Duodenal mucosa (tissue), 2 donors: ENCODE results near the gene TMEM51.

Source experiments
- H3K27ac ChIP-seq: one replicate; pipeline ENCODE4 v1.7.0; 2013; ENCODE audit warnings: low read depth, low read length
- H3K27me3 ChIP-seq, 2 donors: one replicate each; pipeline ENCODE4 v1.7.0; 2013; ENCODE audit warnings: low read length in 2 of 2, control low read depth in 1 of 2; ENCODE audit not compliant: insufficient read depth in 2 of 2, control insufficient read depth in 1 of 2
- H3K36me3 ChIP-seq, 2 donors: one replicate each; pipeline ENCODE4 v1.7.0; 2013; ENCODE audit warnings: low read length in 2 of 2, control low read depth in 1 of 2; ENCODE audit not compliant: insufficient read depth in 2 of 2, control insufficient read depth in 1 of 2
- H3K4me1 ChIP-seq, 2 donors: one replicate each; pipeline ENCODE4 v1.7.0; 2013; ENCODE audit warnings: low read length in 2 of 2, control low read depth in 1 of 2; ENCODE audit not compliant: insufficient read depth in 2 of 2, control insufficient read depth in 1 of 2
- H3K4me3 ChIP-seq, 2 donors: one replicate each; pipeline ENCODE4 v1.7.0; 2013; ENCODE audit warnings: low read length in 2 of 2, low read depth in 1 of 2
- H3K9ac ChIP-seq, 2 donors: one replicate each; pipeline ENCODE4 v1.7.0; 2013; ENCODE audit warnings: low read length in 2 of 2, low read depth in 1 of 2
- H3K9me3 ChIP-seq, 2 donors: one replicate each; pipeline ENCODE4 v1.7.0; 2013; ENCODE audit warnings: low read length in 2 of 2, control low read depth in 1 of 2; ENCODE audit not compliant: control insufficient read depth in 1 of 2

TMEM51 gene

GRCh38 chr1:15204931-15205330, 51.4 kb downstream of the TMEM51 start:
- Histone ChIP-seq H3K4me1 (peaks cover 39 to 40% of the 10 kb centered on the region in 2 donors), H3K9ac (no peak overlapping the region), H3K27ac (no peak overlapping the region), H3K36me3 (peaks cover 0 to 5% of the 10 kb centered on the region in 2 donors), H3K4me3 (no peak overlapping the region), H3K9me3 (no peaks in the 10 kb centered on the region), H3K27me3 (no peaks in the 10 kb centered on the region)

GRCh38 chr1:15205586-15206346, 52.2 kb downstream of the TMEM51 start:
- Histone ChIP-seq H3K4me3 (no peak overlapping the region), H3K36me3 (peaks cover 0 to 5% of the 10 kb centered on the region in 2 donors), H3K27me3 (no peaks in the 10 kb centered on the region), H3K27ac (no peak overlapping the region), H3K4me1 (peaks cover 32 to 37% of the 10 kb centered on the region in 2 donors), H3K9ac (no peak overlapping the region), H3K9me3 (no peaks in the 10 kb centered on the region)

- H3K27me3 ChIP-seq = no peaks in the 10 kb centered on the region
- H3K9ac ChIP-seq = no peak overlapping the region
- no peaks in the 10 kb centered on the region for H3K9me3 ChIP-seq
- H3K36me3 ChIP-seq = peaks cover 0 to 5% of the 10 kb centered on the region in 2 donors
- H3K4me1 ChIP-seq = peaks cover 27 to 32% of the 10 kb centered on the region in 2 donors
- no peak overlapping the region for H3K4me3 ChIP-seq
- no peak overlapping the region for H3K27ac ChIP-seq
Observed at GRCh38 chr1:15206418-15207030, 53.0 kb downstream of the TMEM51 start.

GRCh38 chr1:15207031-15207828, 53.7 kb downstream of the TMEM51 start:
- peaks cover 24 to 31% of the 10 kb centered on the region in 2 donors for H3K4me1 ChIP-seq

GRCh38 chr1:15207829-15208429, 54.4 kb downstream of the TMEM51 start:
- no peak overlapping the region for H3K27ac ChIP-seq
- no peaks in the 10 kb centered on the region for H3K9me3 ChIP-seq
- H3K9ac ChIP-seq = no peak overlapping the region
- H3K27me3 ChIP-seq = no peaks in the 10 kb centered on the region
- H3K4me1 ChIP-seq = peaks cover 24 to 31% of the 10 kb centered on the region in 2 donors
- peaks cover 0 to 5% of the 10 kb centered on the region in 2 donors for H3K36me3 ChIP-seq
- H3K4me3 ChIP-seq = no peak overlapping the region

More at GRCh38 chr1:15207031-15207828, 53.7 kb downstream of the TMEM51 start:
- Histone ChIP-seq H3K9ac (no peak overlapping the region), H3K36me3 (peaks cover 0 to 5% of the 10 kb centered on the region in 2 donors), H3K27me3 (no peaks in the 10 kb centered on the region), H3K27ac (peak overlapping the region; percentile 26), H3K4me3 (no peak overlapping the region), H3K9me3 (no peaks in the 10 kb centered on the region)

- Histone ChIP-seq H3K36me3 (peaks cover 0 to 14% of the 10 kb centered on the region in 2 donors), H3K27ac (no peak overlapping the region), H3K9me3 (no peaks in the 10 kb centered on the region), H3K4me3 (no peak overlapping the region), H3K9ac (no peak overlapping the region), H3K4me1 (peaks cover 23 to 32% of the 10 kb centered on the region in 2 donors), H3K27me3 (no peaks in the 10 kb centered on the region)
Observed at GRCh38 chr1:15210651-15211375, 57.3 kb downstream of the TMEM51 start.

GRCh38 chr1:15211424-15211823, 57.9 kb downstream of the TMEM51 start:
- Histone ChIP-seq H3K36me3 (peaks cover 0 to 14% of the 10 kb centered on the region in 2 donors), H3K4me1 (peaks cover 17 to 28% of the 10 kb centered on the region in 2 donors), H3K27ac (no peak overlapping the region)

GRCh38 chr1:15212216-15212953, 58.8 kb downstream of the TMEM51 start:
- H3K4me1 ChIP-seq = peaks cover 9 to 19% of the 10 kb centered on the region in 2 donors
- H3K27me3 ChIP-seq = no peaks in the 10 kb centered on the region
- H3K9ac ChIP-seq = no peak overlapping the region
- peak overlapping the region; percentile 43 for H3K27ac ChIP-seq
- no peaks in the 10 kb centered on the region for H3K9me3 ChIP-seq
- no peak overlapping the region for H3K4me3 ChIP-seq
- H3K36me3 ChIP-seq = peaks cover 0 to 14% of the 10 kb centered on the region in 2 donors

More at GRCh38 chr1:15211424-15211823, 57.9 kb downstream of the TMEM51 start:
- Histone ChIP-seq H3K27me3 (no peaks in the 10 kb centered on the region), H3K9ac (no peak overlapping the region), H3K4me3 (no peak overlapping the region), H3K9me3 (no peaks in the 10 kb centered on the region)

GRCh38 chr1:15212954-15213291, 59.4 kb downstream of the TMEM51 start:
- no peak overlapping the region for H3K4me3 ChIP-seq
- peaks cover 0 to 14% of the 10 kb centered on the region in 2 donors for H3K36me3 ChIP-seq
- H3K9ac ChIP-seq = no peak overlapping the region
- H3K27ac ChIP-seq = peak overlapping the region; percentile 43
- H3K27me3 ChIP-seq = no peaks in the 10 kb centered on the region
- peaks cover 6 to 13% of the 10 kb centered on the region in 2 donors for H3K4me1 ChIP-seq
- no peaks in the 10 kb centered on the region for H3K9me3 ChIP-seq
